A673 (cell line): ENCODE data around the gene ZNRD2. TPM values are rescaled to one million over a fixed set of nuclear protein-coding genes. Genes with fewer than 3 reads are reported as not detected.

Experiments
- BruUV-seq: library from RNA; stranded (reverse); fragments of 400-500 nt; replicated peaks from 2 replicates; lab custom pipeline; 2021; lab: Mats Ljungman, UMichigan
- CTCF ChIA-PET: fragments of 300-600 bp; sonication (Branson Sonifier 250); formaldehyde crosslinking; loops from one replicate; lab custom pipeline; 2022; ENCODE audit warnings: antibody characterized with exemption; lab: Charles Lee
- POLR2A ChIA-PET: fragments of 300-600 bp; sonication (Branson Sonifier 250); formaldehyde crosslinking; loops from one replicate; lab custom pipeline; 2022; ENCODE audit warnings: antibody characterized with exemption; ENCODE audit not compliant: low non-redundant PET; lab: Charles Lee
- DNase-seq: peaks from one replicate; pipeline ENCODE4 v3.0.0-alpha.2; 2015; ENCODE audit warnings: low spot score
- H3K27ac ChIP-seq: fragments of 200-600 bp; sonication (generic); 2 replicates; pipeline ENCODE4 v1.5.1; 2016; ENCODE audit warnings: mixed run types, low read depth, mild to moderate bottlenecking, mixed read lengths, antibody characterized with exemption, low read length; ENCODE audit not compliant: poor library complexity, severe bottlenecking
- H3K27me3 ChIP-seq: fragments of 200-600 bp; sonication (generic); replicated peaks from 2 replicates; pipeline ENCODE4 v1.6.1; 2017; ENCODE audit warnings: mixed run types, low read depth, mild to moderate bottlenecking, mixed read lengths, antibody characterized with exemption, low read length; ENCODE audit not compliant: insufficient read depth, poor library complexity
- H3K36me3 ChIP-seq: fragments of 200-600 bp; sonication (generic); 2 replicates; pipeline ENCODE4 v1.6.1; 2016; ENCODE audit warnings: mixed run types, mild to moderate bottlenecking, mixed read lengths, antibody characterized with exemption, low read length; ENCODE audit not compliant: insufficient read depth, poor library complexity, severe bottlenecking
- H3K4me1 ChIP-seq: fragments of 200-600 bp; sonication (generic); 2 replicates; pipeline ENCODE4 v1.6.1; 2017; ENCODE audit warnings: mixed run types, mild to moderate bottlenecking, mixed read lengths, antibody characterized with exemption, low read length; ENCODE audit not compliant: insufficient read depth, poor library complexity, severe bottlenecking
- H3K4me3 ChIP-seq: fragments of 200-600 bp; sonication (generic); 2 replicates; pipeline ENCODE4 v1.5.1; 2016; ENCODE audit warnings: low read depth, mixed run types, mild to moderate bottlenecking, mixed read lengths, low read length; ENCODE audit not compliant: poor library complexity, severe bottlenecking
- H3K9me3 ChIP-seq: fragments of 200-600 bp; sonication (generic); 2 replicates; pipeline ENCODE4 v1.6.1; 2016; ENCODE audit warnings: mixed run types, low read depth, mild to moderate bottlenecking, mixed read lengths, antibody characterized with exemption, low read length; ENCODE audit not compliant: poor library complexity, severe bottlenecking
- EZH2 ChIP-seq: fragments of 200-600 bp; sonication (generic); IDR thresholded peaks from 2 replicates; pipeline ENCODE4 v1.6.1; 2017; ENCODE audit warnings: borderline replicate concordance, low read depth, mild to moderate bottlenecking, mixed read lengths, antibody characterized with exemption, low read length; ENCODE audit not compliant: poor library complexity, severe bottlenecking
- intact Hi-C: fragments of 100-400 bp; cut with micrococcal nuclease; formaldehyde crosslinking; loops from one replicate; pipeline ENCODE4 v1.10.0; 2022; ENCODE audit not compliant: unreplicated experiment
- total RNA-seq: library from RNA; stranded (reverse); gene quantifications from 2 replicates; pipeline ENCODE4 v1.2.3, GENCODE V29; 2021
- TF ChIP-seq, protein P1 (sequence below): fragments of 300-800, 200-600 bp; sonication (generic); conservative IDR thresholded peaks from 2 replicates; pipeline ENCODE4 v1.5.1; 2017; ENCODE audit warnings: low read depth, mild to moderate bottlenecking, antibody characterized with exemption, low read length, moderate library complexity, mixed read lengths

ZNRD2 gene
- total RNA-seq, 1 experiment from 2014 or later: 98.9 TPM

DNA sequence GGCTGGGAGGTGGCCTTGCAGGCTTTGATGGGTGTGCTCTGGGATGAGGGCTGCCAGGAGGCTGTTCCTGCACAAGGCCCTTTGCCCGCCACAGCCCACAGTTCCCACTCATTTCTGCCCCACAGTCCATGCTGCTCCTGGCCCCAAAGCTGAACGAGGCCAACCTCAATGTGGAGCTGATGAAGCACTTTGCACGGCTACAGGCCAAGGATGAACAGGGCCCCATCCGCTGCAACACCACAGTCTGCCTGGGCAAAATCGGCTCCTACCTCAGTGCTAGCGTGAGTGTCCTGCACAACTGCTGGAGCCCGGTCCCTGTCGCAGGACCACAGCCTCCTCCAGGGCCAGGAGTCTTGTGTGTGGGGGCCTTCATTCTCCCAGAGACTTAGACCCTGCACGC, 35.2 kb upstream of the ZNRD2 start:
- Histone ChIP-seq H3K27me3 (no peaks in the 10 kb centered on the region), H3K36me3 (peaks cover 50% of the 10 kb centered on the region), H3K4me3 (no peak overlapping the region), H3K27ac (no peak overlapping the region), H3K4me1 (peaks cover under 1% of the 10 kb centered on the region), H3K9me3 (no peaks in the 10 kb centered on the region)
- no TSS peak for BruUV-seq
- CTCF ChIA-PET: no interaction called here
- POLR2A ChIA-PET: interaction anchor here (0.5 kb wide), 1 partner anchor 471 kb away, joined by 4 read pairs; no protein-coding TSS in a partner anchor
- TF ChIP-seq, protein P1, sequence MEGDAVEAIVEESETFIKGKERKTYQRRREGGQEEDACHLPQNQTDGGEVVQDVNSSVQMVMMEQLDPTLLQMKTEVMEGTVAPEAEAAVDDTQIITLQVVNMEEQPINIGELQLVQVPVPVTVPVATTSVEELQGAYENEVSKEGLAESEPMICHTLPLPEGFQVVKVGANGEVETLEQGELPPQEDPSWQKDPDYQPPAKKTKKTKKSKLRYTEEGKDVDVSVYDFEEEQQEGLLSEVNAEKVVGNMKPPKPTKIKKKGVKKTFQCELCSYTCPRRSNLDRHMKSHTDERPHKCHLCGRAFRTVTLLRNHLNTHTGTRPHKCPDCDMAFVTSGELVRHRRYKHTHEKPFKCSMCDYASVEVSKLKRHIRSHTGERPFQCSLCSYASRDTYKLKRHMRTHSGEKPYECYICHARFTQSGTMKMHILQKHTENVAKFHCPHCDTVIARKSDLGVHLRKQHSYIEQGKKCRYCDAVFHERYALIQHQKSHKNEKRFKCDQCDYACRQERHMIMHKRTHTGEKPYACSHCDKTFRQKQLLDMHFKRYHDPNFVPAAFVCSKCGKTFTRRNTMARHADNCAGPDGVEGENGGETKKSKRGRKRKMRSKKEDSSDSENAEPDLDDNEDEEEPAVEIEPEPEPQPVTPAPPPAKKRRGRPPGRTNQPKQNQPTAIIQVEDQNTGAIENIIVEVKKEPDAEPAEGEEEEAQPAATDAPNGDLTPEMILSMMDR: no peak
- no peak for TF ChIP-seq EZH2
- DNase-seq: no peak
- intact Hi-C loops: no loop called here

DNA sequence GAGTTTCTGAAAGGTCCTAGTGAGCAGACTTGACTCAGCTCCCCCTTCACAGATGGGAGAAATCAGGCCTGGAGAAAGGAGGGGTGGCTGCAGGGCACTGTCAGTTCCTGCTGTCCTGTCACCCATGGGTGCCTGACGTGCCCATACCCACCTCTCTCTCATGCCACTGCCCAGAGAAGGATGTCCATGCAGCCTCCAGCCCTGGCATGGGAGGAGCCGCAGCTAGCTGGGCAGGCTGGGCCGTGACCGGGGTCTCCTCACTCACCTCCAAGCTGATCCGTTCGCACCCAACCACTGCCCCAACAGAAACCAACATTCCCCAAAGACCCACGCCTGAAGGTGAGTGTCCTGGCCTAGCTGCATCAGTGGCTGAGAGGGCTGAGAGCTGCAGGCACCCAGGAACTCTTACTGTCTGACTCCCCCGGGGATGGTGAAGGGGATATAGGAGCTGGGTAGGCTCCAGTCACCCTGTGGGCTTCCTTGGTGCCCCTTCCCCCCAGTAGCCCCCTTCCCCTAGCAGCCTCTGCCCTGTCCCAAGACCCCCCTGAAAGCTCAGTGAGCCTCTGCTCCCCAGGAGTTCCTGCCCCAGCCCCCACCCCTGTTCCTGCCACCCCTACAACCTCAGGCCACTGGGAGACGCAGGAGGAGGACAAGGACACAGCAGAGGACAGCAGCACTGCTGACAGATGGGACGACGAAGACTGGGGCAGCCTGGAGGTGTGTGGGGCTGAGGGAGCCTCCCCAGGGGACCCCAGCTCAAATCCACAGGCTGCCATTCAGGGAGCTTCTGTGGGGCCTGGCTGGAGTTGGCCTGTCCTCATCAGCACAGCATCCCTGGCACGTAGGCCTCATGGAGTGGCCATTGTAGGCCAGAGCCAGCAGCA, 33.6 kb upstream of the ZNRD2 start:
- H3K27ac ChIP-seq: no peak overlapping the region
- BruUV-seq: no TSS peak
- intact Hi-C loops: no loop called here
- peaks cover 10% of the 10 kb centered on the region for H3K4me1 ChIP-seq
- ChIA-PET POLR2A (interaction anchor here (0.5 kb wide), 1 partner anchor 37 kb away, joined by 3 read pairs; no protein-coding TSS in a partner anchor), CTCF (no interaction called here)
- no peaks in the 10 kb centered on the region for H3K9me3 ChIP-seq
- H3K4me3 ChIP-seq: no peak overlapping the region
- H3K27me3 ChIP-seq: no peaks in the 10 kb centered on the region
- H3K36me3 ChIP-seq: peaks cover 35% of the 10 kb centered on the region
- DNase-seq: no peak
- TF ChIP-seq, protein P1: no peak
- no peak for TF ChIP-seq EZH2

DNA sequence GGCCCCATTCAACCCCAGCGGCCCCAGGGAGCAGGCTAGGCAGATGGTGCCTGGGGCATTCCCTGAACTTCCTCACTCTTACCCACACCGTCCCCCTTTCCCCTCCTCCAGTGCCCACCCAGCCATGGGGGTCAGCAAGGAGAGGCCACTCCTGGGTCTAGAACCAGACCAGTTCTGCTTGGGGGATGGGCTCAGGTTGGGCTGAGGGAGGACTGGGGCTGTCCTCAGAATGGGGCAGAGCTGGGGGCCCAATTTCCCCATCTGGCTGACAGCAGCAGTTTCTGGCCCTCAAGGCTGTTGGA, 33.0 kb upstream of the ZNRD2 start:
- POLR2A ChIA-PET: interaction anchor here (0.5 kb wide), 1 partner anchor 37 kb away, joined by 3 read pairs; no protein-coding TSS in a partner anchor

More for the DNA sequence above, 33.0 kb upstream of the ZNRD2 start:
- Histone ChIP-seq H3K9me3 (no peaks in the 10 kb centered on the region), H3K27me3 (no peaks in the 10 kb centered on the region), H3K36me3 (peaks cover 32% of the 10 kb centered on the region), H3K4me3 (no peak overlapping the region), H3K4me1 (peaks cover 10% of the 10 kb centered on the region), H3K27ac (no peak overlapping the region)
- BruUV-seq: no TSS peak
- TF ChIP-seq EZH2: no peak
- TF ChIP-seq, protein P1: no peak
- intact Hi-C loops: no loop called here
- CTCF ChIA-PET: no interaction called here
- DNase-seq: no peak
